Raji (cell line): ENCODE data around the gene KIF26B.

Experiments
- POLR2A ChIP-seq: IDR thresholded peaks from 2 replicates; pipeline ENCODE4 v1.6.1; 2011; ENCODE audit warnings: low read depth, low read length, control low read depth; ENCODE audit not compliant: insufficient read depth

The KIF26B gene

GRCh38 chr1:245657371-245657770 is 502.6 kb downstream of the KIF26B start:
- TF ChIP-seq POLR2A: no peak

GRCh38 chr1:245663373-245663772 is 508.6 kb downstream of the KIF26B start:
- no peak for TF ChIP-seq POLR2A

GRCh38 chr1:245663841-245664240 is 509.1 kb downstream of the KIF26B start:
- no peak for TF ChIP-seq POLR2A

DNA sequence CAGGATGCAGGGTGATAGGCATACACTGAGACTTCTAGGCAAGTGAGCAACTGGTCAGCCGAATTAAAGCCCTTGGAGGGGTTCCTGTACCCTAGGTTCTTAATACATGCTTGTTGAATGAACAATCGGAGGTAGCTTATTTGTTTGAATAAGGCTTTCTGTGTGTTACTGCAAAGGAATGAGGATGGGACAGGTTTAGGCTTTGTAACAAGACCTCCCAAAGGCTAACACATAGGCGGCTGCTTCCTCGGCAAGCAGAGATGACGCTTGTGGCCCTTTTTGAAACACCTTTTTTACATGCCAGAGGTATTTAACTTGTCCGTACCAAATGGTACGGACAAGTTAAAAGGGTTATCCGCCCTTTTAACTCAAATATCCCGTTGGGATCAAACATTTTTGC is 511.6 kb downstream of the KIF26B start:
- no peak for TF ChIP-seq POLR2A

DNA sequence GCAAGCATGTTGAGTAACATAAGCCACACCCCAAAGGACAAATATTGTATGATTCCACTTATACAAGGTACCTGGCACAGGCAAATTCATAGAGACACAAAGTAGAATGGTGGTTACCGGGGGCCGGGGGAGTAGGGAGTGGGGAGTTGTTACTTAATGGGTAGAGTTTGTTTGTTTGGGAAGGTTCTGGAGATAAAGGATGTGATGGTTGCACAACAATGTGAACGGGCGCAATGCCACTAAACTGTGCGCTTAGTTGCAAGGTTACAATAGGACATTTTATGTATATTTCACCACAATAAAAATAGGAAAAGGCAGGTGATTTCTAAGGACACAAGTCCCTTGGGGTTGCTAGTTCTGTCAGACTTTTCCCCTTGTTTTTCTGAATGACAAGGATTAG is 516.6 kb downstream of the KIF26B start:
- no peak for TF ChIP-seq POLR2A

DNA sequence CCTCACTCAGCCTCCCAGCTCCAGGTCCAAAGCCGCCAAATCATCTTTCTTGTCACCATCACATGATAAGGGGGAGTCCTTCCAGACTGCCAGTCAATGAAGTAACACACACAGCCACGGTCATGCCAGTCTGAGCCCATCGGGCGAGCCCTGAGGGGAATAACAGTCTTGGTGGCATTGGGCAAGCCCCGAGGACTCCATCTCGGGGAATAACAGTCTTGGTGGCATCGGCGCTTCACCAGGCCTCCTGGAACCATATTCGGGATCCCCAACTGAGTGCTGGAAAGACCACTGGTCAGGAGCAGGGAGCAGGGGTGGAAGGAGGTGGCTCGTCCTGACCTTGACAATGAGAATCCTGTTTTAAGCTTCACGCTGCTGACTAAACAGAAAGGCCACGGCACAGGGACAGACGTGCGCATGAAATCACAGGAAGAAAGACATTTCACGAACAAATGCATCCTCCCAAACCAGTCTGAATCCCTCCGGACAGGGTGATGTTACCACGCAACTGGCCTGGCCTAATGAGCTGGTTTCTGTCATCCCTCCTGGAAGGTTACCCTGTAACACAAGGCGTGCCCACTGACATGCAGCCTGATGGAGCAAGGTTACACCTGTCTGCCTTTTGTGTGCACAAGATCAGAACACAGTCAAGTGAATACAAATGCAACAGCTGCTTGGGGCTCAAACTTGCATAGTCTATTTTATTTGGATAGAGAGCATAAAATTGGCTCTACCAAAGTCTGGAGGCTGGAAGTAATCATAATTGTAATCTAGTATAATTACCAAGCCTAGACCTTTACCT is 517.4 kb downstream of the KIF26B start:
- TF ChIP-seq POLR2A: no peak

- TF ChIP-seq POLR2A: no peak
These were observed 519.2 kb downstream of the KIF26B start for GRCh38 chr1:245673881-245674414.

- no peak for TF ChIP-seq POLR2A
These were observed 522.9 kb downstream of the KIF26B start for GRCh38 chr1:245677461-245678240.

DNA sequence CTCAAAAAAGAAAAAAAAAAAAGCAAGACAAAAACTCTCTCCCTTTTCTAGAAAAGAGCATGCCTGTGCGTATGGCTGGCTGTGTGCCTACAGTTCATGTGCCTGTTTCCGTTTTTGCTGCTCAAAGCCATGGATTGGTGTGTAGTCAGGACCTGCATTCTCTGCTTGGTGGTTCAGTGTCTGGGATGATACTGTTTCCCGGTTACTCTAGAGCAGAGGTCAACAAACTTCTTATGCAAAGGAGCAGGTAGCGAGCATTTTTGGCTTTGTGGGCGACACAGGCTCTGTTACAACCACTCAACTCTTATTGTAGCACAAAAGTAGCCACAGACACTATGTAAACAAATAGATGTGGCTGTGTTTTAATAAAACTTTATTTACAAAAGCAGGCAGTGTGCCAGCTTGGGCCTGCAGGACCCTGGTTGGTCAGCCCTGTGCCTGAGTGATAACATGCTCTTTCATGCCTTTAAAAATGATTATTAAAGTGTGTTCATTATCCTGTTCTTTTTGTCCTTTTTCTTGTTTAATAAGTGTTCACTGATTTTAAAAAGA is 524.2 kb downstream of the KIF26B start:
- TF ChIP-seq POLR2A: no peak

GRCh38 chr1:245679821-245680780 is 525.3 kb downstream of the KIF26B start:
- no peak for TF ChIP-seq POLR2A

DNA sequence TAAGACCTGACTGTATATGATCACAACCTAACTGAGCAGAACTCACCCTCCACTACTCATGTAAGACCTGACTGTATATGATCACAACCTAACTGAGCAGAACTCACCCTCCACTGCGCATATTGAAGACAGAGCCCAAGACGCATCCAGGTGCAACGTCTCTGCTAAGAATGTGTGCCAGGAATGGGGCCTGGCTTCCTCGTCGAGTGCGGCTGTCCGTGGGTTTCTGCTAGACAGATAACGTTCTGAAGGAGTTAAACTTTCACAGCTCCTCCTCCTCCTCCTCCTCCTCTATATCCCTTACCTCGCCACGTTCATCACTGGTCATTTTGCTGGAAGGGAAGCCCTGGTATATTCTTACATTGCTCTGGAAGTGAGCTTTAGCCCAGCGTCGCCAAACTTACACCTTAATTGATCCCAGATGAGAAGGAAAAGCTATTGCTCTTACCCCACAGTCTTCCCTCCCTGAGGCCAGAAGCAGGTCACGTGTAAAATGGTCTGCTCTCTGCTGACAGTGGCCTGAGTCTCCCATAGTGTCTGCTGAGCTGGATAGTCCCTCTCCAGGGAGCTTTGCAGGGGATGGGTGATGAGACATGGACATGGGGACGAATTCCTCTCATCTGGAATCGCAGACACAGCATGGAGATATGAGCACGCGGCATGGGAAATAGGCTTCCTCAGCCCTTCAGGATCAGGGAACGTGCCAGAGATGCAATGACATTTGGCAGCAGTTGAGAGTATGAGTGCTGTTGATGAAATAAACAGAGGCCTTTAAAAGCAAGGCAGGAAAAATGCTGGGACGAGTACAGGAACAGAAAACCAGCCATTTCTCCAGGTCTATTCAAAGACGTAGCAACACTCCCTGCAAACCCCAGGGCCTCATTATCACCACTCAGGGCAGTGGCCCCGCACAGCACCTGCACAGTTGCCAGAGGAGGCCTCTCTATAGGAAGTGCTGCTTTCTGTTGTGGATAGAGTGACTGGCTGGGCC is 528.1 kb downstream of the KIF26B start:
- no peak for TF ChIP-seq POLR2A

GRCh38 chr1:245683676-245684075 is 528.9 kb downstream of the KIF26B start:
- TF ChIP-seq POLR2A: no peak

DNA sequence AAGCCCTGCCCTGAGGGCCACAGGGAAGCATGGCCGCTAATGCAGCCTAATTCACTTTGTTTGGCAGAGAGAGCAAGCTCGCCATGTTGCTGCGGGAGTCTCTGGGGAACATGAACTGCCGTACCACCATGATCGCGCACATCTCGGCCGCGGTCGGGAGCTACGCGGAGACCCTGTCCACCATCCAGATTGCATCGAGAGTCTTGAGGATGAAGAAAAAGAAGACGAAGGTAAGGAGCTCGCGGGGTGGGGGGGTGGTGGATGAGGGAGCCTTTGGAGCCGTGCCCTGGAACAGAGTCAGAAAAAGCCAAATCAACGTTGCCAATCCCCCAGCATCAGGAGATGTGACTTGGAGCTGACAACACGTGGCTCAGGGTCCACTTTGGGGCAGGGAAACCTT is 529.4 kb downstream of the KIF26B start:
- TF ChIP-seq POLR2A: no peak
